ENCODE measurements around the gene ACVR1. TPM values are rescaled to one million over a fixed set of nuclear protein-coding genes. Genes with fewer than 3 reads are reported as not detected.

The ACVR1 gene
- total RNA-seq, 1 donor from 2014 or later: 29.9 TPM

GRCh38 chr2:157839162-157839801 is 36.8 kb downstream of the ACVR1 start:
- peaks cover 3% of the 10 kb centered on the region for H3K27me3 Mint-ChIP-seq (ENCODE audit: unreplicated experiment)
- TF ChIP-seq, protein P1, sequence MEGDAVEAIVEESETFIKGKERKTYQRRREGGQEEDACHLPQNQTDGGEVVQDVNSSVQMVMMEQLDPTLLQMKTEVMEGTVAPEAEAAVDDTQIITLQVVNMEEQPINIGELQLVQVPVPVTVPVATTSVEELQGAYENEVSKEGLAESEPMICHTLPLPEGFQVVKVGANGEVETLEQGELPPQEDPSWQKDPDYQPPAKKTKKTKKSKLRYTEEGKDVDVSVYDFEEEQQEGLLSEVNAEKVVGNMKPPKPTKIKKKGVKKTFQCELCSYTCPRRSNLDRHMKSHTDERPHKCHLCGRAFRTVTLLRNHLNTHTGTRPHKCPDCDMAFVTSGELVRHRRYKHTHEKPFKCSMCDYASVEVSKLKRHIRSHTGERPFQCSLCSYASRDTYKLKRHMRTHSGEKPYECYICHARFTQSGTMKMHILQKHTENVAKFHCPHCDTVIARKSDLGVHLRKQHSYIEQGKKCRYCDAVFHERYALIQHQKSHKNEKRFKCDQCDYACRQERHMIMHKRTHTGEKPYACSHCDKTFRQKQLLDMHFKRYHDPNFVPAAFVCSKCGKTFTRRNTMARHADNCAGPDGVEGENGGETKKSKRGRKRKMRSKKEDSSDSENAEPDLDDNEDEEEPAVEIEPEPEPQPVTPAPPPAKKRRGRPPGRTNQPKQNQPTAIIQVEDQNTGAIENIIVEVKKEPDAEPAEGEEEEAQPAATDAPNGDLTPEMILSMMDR (IDR thresholded peaks at IDR 0.05; ENCODE audit: unreplicated experiment): no peak
- H3K9me3 Mint-ChIP-seq (ENCODE audit: unreplicated experiment): no peaks in the 10 kb centered on the region
- peak; percentile 17 for DNase-seq (ENCODE audit: low spot score)
- H3K27ac Mint-ChIP-seq (ENCODE audit: unreplicated experiment): peak overlapping the region; percentile 36
- H3K4me3 Mint-ChIP-seq (ENCODE audit: unreplicated experiment): no peak overlapping the region
- H3K4me1 Mint-ChIP-seq (ENCODE audit: unreplicated experiment): peaks cover 36% of the 10 kb centered on the region
- no peaks in the 10 kb centered on the region for H3K36me3 Mint-ChIP-seq (ENCODE audit: low read depth, unreplicated experiment)

DNA sequence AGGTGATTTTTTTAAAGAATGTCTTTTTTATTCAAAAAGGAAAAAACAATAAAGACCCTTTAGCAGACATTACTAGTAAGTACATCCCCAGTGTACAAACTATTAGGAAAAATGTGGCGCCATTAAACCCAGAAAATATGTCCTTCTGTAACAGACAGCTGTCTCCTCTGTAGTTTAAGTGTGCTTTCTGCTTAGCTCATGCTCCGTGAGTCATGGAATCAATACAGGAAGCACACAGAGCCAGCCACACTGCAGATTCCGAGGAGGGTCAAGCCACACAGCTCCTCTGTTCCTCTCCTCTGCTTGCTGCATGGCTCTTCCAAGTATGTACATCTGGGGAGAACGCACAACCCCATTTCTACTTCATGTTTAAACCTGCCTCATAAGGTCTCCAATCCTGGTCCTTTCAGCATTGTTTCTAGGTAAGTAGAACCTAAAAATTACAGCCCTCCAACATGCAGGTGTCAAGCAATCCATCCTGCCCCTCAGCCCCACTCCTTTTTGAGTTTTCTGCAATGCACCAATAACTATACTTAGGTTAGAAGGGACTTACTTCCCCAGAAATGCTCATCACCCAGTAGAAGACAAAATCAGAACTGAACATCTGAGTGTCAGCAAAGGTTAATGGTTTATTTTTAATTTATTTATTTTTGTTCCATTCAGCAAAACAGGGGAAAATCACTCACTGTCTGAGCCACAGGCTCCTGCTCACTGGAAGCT is 37.5 kb downstream of the ACVR1 start:
- Mint-ChIP-seq H3K9me3 (ENCODE audit: unreplicated experiment) (no peaks in the 10 kb centered on the region), H3K27me3 (ENCODE audit: unreplicated experiment) (peaks cover 3% of the 10 kb centered on the region), H3K27ac (ENCODE audit: unreplicated experiment) (peak overlapping the region; percentile 80), H3K4me3 (ENCODE audit: unreplicated experiment) (no peak overlapping the region), H3K4me1 (ENCODE audit: unreplicated experiment) (peaks cover 39% of the 10 kb centered on the region), H3K36me3 (ENCODE audit: low read depth, unreplicated experiment) (no peaks in the 10 kb centered on the region)
- no peak for DNase-seq (ENCODE audit: low spot score)
- TF ChIP-seq, protein P1 (IDR thresholded peaks at IDR 0.05; ENCODE audit: unreplicated experiment): no peak

DNA sequence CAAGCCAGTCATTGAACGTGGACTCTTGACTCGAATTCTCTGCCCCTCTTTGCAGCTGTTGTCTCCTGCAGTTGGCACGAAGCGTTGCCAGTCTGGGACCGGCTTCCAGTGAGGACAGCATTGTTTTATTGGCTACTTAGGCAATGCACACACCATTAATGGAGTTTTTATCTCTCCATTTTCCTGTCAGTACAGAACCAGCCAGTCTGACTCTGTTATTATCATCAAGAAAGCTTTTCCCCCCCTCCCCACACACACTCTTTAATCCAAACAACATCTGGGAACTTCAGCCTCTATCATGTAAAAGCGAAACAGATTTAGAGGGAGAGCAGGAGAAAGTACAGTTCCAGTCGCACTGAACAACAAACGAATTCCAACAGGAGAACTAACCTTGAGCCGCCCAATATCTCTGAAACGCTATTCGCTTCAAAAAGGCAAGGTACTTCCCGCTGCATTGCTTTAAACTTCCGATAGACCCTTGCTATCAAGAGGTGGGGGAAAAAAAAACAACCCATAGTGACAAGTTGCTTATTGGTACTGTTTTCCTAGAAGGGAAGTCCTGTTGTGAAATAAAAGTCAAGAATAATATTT is 38.2 kb downstream of the ACVR1 start:
- Mint-ChIP-seq H3K36me3 (ENCODE audit: low read depth, unreplicated experiment) (no peaks in the 10 kb centered on the region), H3K9me3 (ENCODE audit: unreplicated experiment) (no peaks in the 10 kb centered on the region), H3K27ac (ENCODE audit: unreplicated experiment) (peak overlapping the region; percentile 80), H3K4me1 (ENCODE audit: unreplicated experiment) (peaks cover 43% of the 10 kb centered on the region), H3K27me3 (ENCODE audit: unreplicated experiment) (peaks cover 3% of the 10 kb centered on the region), H3K4me3 (ENCODE audit: unreplicated experiment) (no peak overlapping the region)
- no peak for DNase-seq (ENCODE audit: low spot score)
- TF ChIP-seq, protein P1 (IDR thresholded peaks at IDR 0.05; ENCODE audit: unreplicated experiment): no peak

DNA sequence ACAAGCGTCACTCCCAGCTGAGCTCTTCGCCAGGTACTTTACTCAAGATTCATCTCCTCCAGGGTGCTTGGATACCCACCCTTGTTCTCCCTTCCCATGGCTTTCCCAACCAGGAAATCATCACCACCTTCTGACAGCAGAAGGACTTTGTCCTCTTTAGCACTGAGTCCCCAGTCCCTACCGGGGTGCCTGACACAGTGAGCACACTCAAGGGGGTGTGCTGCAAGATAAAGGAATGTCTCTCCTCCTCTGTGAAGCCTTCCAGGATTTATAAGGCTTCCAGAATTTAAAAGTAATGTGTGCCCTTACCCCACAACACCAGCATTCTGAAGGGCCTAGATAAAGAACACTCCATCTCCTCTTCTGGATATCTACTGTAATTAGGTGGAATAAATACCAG is 39.6 kb downstream of the ACVR1 start:
- no peak for DNase-seq (ENCODE audit: low spot score)
- TF ChIP-seq, protein P1 (IDR thresholded peaks at IDR 0.05; ENCODE audit: unreplicated experiment): no peak
- no peak overlapping the region for H3K4me3 Mint-ChIP-seq (ENCODE audit: unreplicated experiment)
- peaks cover 3% of the 10 kb centered on the region for H3K27me3 Mint-ChIP-seq (ENCODE audit: unreplicated experiment)
- peaks cover 40% of the 10 kb centered on the region for H3K4me1 Mint-ChIP-seq (ENCODE audit: unreplicated experiment)
- H3K9me3 Mint-ChIP-seq (ENCODE audit: unreplicated experiment): no peaks in the 10 kb centered on the region
- H3K36me3 Mint-ChIP-seq (ENCODE audit: low read depth, unreplicated experiment): no peaks in the 10 kb centered on the region
- peak overlapping the region; percentile 10 for H3K27ac Mint-ChIP-seq (ENCODE audit: unreplicated experiment)

DNA sequence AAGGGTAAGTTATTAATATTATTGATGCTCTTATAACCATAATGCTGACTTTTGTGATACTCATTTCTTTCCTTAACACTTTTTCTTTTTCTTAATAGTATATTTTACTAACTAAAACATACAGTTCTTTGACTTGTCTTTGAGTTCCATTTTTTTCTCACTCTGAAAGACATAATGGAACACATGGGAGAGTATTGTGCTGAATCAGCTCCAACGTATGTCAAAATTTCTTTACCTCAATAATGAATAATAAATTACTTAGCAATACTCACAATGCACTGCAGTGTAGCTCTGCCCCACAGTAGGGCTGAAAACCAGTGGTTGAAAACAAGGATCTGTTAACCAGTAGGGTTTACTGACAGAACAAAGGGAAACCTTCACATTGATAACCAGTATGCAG is 40.7 kb downstream of the ACVR1 start:
- H3K4me3 Mint-ChIP-seq (ENCODE audit: unreplicated experiment): no peak overlapping the region
- H3K9me3 Mint-ChIP-seq (ENCODE audit: unreplicated experiment): no peaks in the 10 kb centered on the region
- DNase-seq (ENCODE audit: low spot score): no peak
- peaks cover 3% of the 10 kb centered on the region for H3K27me3 Mint-ChIP-seq (ENCODE audit: unreplicated experiment)
- TF ChIP-seq, protein P1 (IDR thresholded peaks at IDR 0.05; ENCODE audit: unreplicated experiment): no peak
- H3K27ac Mint-ChIP-seq (ENCODE audit: unreplicated experiment): no peak overlapping the region
- no peaks in the 10 kb centered on the region for H3K36me3 Mint-ChIP-seq (ENCODE audit: low read depth, unreplicated experiment)
- H3K4me1 Mint-ChIP-seq (ENCODE audit: unreplicated experiment): peaks cover 40% of the 10 kb centered on the region
